Astrocyte (in vitro differentiated cells and primary cell): ENCODE data around the gene RUBCNL.

Source experiments
- EZH2 ChIP-seq: IDR thresholded peaks from 2 replicates; pipeline ENCODE4 v1.6.1; 2012; ENCODE audit warnings: mild to moderate bottlenecking, low read length, inconsistent platforms; ENCODE audit not compliant: insufficient read depth
- TF ChIP-seq, protein P1 (sequence below): IDR thresholded peaks from 2 replicates; pipeline ENCODE4 v1.5.1; 2011; ENCODE audit warnings: low read depth, mild to moderate bottlenecking, inconsistent platforms, low read length, moderate library complexity; ENCODE audit not compliant: insufficient read depth

DNA sequence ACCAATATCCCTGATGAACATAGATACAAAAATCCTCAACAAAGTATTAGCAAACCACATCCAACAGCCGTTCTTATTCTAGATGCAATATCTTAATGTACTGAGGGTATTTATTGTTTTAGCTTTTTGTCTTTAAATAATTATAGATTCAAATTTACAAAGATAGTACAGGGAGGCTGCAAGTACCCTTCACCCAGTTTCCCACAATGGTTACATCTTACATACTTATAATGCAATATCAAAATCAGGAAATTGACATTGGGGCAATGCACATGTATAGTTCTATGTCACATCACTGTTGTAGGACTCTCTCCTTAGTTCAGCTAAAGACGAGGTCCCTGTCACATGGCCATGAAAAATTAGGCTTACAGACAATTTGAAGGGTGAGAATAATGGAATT, 75.8 kb downstream of the RUBCNL start:
- TF ChIP-seq, protein P1, sequence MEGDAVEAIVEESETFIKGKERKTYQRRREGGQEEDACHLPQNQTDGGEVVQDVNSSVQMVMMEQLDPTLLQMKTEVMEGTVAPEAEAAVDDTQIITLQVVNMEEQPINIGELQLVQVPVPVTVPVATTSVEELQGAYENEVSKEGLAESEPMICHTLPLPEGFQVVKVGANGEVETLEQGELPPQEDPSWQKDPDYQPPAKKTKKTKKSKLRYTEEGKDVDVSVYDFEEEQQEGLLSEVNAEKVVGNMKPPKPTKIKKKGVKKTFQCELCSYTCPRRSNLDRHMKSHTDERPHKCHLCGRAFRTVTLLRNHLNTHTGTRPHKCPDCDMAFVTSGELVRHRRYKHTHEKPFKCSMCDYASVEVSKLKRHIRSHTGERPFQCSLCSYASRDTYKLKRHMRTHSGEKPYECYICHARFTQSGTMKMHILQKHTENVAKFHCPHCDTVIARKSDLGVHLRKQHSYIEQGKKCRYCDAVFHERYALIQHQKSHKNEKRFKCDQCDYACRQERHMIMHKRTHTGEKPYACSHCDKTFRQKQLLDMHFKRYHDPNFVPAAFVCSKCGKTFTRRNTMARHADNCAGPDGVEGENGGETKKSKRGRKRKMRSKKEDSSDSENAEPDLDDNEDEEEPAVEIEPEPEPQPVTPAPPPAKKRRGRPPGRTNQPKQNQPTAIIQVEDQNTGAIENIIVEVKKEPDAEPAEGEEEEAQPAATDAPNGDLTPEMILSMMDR, result no peak
- TF ChIP-seq EZH2, result no peak
